ENCODE data around the gene CACNA2D3.

DNA sequence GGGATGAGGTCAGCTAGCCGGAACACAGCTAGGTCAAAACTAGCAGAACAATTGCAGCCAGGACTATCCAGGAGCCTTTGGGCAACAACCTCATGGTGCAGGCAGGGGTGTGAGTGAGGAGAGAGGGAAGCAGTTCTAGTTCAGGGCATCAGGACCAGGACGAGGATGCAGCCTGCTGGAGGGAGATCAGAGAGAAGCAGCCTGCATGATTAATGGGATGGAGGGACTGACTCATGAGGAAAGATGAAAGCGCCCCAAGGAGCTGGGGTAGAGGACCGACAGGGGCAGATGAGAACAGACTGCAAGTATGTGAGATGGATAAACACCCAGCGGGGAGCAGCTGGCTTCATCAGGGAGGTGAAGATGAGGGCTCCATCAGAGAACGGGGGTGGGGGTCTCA is 843.4 kb downstream of the CACNA2D3 start:
- TF ChIP-seq POLR2AphosphoS5 (IDR thresholded peaks at IDR 0.05; ENCODE audit: low read depth, low read length) (no peak), POLR2A (IDR thresholded peaks at IDR 0.05; ENCODE audit: low read depth, low read length) (no peak)

Data from GM12891 (cell line).